Stimulated activated naive CD8-positive, alpha-beta T cell treated with anti-CD3 and anti-CD28 coated beads, Interleukin-15, Interleukin-2, amounts not matched to agents 100 U/mL and 50 U/mL, for 24 hours (primary cell): ENCODE data around the gene AGPS.
"Not testable (repeated sequence)": the region's sequence is repeated elsewhere in the genome, so short reads cannot be mapped to it uniquely, and the experiment has no call there.

Experiments
- ATAC-seq: fragments of 150-1000 bp; cut with Tn5 transposase; one replicate; pipeline ENCODE4 v1.10.0; 2021
- DNase-seq: peaks from one replicate; pipeline ENCODE4 v3.0.0; 2021

Gene AGPS

GRCh38 chr2:177474301-177474700, 81.7 kb downstream of the AGPS start:
- no peak for ATAC-seq
- no peak for DNase-seq

DNA sequence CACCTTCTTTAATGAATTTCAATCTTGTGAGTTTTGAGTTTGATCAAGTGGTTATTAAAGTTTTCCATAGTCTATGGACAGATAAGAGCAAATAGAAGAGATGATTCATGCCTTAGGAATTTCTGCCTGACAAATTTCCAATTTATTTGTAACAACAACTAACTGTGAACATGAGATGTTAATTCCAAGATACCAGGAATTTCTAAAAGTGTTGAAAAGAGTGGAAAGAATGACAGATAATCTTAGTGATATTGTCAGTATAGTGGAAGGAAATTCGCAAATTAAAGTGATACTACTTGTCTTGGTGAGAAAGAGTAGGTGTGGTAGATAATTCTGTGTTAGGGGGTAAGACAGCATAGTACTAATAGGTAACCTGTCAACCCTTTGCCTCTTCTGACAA, 82.4 kb downstream of the AGPS start:
- DNase-seq (no peak), ATAC-seq (no peak)

DNA sequence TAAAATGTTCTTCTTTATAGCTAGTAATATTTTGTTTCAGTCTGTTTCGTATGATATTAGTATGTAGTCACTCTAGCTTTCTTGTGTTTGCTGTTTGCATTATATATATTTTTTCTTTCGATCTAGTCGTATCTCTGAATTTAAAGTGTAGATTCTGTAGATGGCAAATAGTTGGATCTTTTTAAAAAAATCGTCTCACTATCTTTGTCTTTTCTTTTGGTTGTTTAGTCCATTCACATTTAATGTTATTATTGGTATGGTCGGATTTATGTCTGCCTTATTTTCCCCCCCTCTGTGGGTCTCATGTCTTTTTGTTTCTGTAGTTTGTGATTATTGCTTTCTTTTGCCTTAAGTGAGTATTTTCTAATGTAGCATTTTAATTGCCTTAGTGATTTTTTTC, 84.3 kb downstream of the AGPS start:
- no peak for ATAC-seq
- no peak for DNase-seq

- DNase-seq: no peak
- ATAC-seq: no peak
These were observed 85.5 kb downstream of the AGPS start for GRCh38 chr2:177478029-177478428.

GRCh38 chr2:177478907-177479306, 86.3 kb downstream of the AGPS start:
- no peak for ATAC-seq

GRCh38 chr2:177482195-177482594, 89.6 kb downstream of the AGPS start:
- ATAC-seq (no peak), DNase-seq (no peak)

More at GRCh38 chr2:177478907-177479306, 86.3 kb downstream of the AGPS start:
- DNase-seq: no peak

GRCh38 chr2:177483531-177483930, 91.0 kb downstream of the AGPS start:
- ATAC-seq (no peak), DNase-seq (no peak)

- ATAC-seq: no peak
- no peak for DNase-seq
These were observed 91.7 kb downstream of the AGPS start for GRCh38 chr2:177484180-177484795.

DNA sequence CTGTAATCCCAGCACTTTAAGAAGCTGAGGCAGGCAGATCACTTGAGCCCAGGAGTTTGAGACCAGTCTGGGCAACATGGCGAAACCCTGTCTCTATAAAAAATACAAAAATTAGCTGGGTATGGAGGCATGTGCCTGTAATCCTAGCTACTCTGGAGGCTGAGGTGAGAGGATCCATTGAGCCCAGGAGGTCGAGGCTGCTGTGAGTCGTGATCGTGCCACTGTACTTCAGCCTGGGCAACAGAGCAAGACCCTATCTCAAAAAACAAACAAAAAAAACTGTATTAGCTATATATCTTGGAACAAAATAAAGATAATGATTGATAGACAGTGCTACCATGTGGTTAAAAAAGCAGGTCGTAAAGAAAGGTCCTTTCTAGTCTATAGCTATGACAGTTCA, 93.1 kb downstream of the AGPS start:
- not testable (repeated sequence) for ATAC-seq, DNase-seq

DNA sequence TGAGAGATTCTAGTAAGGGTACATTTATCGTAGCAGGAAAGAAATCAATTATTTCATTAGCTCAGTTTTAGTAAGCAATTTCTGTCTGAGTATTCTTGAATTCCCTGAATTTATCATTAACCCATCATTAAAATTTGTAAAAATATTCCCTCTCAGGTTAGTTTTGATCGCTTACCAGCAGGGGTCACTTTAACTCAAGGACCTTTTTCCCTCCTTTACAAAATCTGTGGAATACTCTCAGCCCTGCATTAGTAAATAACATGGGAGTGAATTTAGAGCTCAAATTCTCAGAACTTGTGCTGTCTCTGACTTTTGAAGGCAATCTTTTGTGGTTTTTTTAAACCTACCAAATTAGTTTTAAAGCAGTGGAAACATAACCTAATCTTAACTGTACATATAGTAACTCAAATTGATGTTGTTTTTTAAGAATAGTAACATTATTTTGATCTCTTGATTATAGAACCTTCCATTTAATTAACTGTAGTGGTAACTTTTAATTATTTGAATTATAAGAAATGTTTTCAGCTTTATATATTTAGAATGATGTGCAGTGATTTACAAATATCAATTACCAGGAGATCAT, 97.2 kb downstream of the AGPS start:
- no peak for DNase-seq

DNA sequence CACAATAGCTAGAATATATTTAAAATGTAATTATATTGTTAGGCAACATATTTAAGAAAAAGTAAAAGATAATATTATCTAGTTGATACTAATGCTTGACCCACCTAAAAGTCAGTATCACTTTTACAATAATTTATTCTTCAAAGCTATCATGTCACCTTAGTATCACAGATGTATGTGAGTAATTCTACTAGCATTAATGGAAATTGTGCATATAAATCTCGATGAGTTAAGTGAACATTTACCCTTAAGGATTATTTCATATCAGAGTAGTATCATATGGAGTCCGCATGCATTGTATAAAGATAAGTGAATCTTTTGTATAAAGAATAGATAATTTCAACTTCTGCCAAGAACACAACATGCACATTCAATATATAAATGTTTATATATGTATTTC, 103.4 kb downstream of the AGPS start:
- DNase-seq (no peak), ATAC-seq (no peak)

More for the DNA sequence above, 97.2 kb downstream of the AGPS start:
- no peak for ATAC-seq

DNA sequence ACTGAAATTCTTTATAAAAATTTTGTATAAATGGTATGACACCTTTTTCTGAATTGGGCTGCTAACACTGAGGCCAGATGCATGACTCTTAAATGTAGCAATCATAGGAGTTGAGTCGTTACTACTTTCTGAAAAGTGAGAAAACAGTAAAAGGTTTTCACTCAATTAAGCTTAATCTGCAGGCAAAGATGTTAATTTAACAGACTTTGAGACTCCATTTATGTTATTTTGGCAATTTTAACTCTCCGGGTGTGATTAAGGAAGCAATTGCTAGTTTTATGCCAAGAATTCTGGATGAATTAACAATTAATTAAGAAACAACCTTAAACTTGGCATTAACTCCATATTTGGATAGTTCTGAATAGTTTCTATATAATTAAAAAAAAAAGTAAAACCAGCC, 104.3 kb downstream of the AGPS start:
- no peak for DNase-seq
- ATAC-seq: no peak

DNA sequence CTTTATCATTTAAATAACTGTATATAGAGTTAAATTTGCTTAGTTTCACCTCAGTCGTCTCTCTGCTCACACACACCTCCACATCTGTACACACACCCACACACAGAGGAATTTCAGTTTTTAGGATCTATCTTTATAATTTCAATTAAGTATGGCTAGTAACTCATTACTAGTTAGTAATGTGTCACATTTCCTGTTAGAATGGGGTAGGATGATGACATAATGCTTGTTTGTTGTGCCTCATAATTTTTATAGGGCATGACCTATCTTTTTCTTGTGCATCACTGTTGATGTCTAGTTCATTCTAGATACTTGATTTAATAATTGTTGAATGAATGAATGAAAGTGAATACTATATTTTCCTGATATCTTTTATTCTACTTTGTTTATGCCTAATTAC, 108.6 kb downstream of the AGPS start:
- no peak for DNase-seq
- no peak for ATAC-seq

- ATAC-seq: no peak
- DNase-seq: no peak
These were observed 113.9 kb downstream of the AGPS start for GRCh38 chr2:177506505-177506904.

DNA sequence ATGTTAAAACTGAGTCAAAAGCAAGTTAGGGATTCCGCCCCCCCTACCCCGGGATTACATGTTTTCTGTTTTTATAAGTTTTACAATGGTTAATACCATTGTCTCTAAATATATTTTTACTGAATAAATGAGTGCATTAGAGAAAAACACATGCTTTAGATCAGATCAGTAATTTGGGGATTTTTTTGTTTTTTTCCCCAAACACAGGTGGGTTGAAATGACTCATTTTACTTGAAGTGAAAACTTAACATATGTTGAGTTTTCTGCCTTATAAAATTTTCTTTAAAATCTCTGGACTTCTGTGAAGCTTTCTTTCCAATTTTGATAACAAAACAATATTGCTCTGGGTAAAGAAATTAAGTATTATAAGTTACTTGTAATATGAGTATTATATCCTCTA, 114.4 kb downstream of the AGPS start:
- ATAC-seq (no peak), DNase-seq (no peak)

GRCh38 chr2:177516824-177517544, 124.4 kb downstream of the AGPS start:
- ATAC-seq: no peak

DNA sequence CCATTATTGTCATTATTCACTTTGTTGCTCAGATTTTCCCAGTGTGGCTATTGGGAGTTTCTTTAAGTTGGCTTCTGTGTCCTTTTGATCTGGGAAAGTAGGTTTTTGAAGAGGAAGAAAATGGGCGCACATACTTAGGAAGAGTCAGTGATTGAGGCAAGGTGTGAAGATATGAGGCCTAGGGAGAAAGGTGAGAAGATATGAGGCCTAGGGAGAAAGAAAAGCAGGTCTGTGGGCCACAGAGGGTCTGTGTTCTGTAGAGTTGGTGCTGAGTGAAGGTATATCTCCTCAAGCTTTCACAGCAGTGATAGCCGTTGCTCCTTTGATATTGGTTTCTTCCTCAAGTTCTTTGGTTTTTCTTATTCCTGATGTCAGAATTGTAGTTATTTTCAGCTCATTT, 126.2 kb downstream of the AGPS start:
- ATAC-seq: no peak

More at GRCh38 chr2:177516824-177517544, 124.4 kb downstream of the AGPS start:
- DNase-seq: no peak

GRCh38 chr2:177519534-177520115, 127.1 kb downstream of the AGPS start:
- DNase-seq: no peak
- no peak for ATAC-seq

More for the DNA sequence above, 126.2 kb downstream of the AGPS start:
- no peak for DNase-seq

DNA sequence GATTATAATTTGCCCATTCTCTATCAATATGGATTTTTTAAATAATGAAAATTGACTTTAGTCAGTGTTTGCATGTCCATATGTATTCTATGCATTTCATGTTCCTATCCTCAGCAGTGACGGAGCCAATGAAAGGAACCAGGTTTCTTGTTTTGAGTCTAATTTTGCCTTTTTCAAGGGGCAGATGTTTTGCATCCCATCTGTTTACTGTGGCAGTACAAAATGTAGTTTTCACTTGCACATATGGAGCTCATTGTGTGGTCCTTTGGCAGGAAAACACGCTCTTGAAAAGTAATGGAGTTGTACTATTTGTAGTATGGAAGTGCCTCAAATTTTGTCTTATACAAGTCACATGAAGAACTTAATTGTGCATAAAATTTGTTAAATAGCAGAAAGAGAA, 127.8 kb downstream of the AGPS start:
- no peak for ATAC-seq
- no peak for DNase-seq

DNA sequence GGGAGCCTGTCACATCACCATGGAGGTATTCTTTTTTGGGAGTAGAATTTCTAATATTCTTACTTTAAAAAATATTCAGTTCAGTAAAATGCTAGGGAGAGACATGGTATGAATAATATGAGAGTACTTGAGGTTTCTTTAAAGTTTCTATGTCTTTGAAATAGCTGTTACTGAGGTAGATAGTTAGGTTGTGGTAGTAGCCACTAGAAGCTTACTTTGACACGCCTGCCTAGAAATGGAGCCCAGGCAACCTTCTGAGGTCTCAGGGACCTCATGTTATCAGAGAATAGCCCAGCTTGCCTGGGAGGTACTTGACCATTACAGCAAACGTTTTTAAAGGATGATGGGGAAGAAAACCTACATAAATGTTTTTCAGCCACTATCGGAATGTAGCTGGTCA, 131.2 kb downstream of the AGPS start:
- ATAC-seq: no peak
- DNase-seq: no peak

GRCh38 chr2:177525351-177525924, 132.9 kb downstream of the AGPS start:
- no peak for DNase-seq
- ATAC-seq: no peak

- DNase-seq: no peak
- ATAC-seq: no peak
These were observed 135.9 kb downstream of the AGPS start for GRCh38 chr2:177528351-177528933.
